Ishikawa (cell line): ENCODE results near the gene FSTL3.

Source experiments
- CEBPB ChIP-seq: IDR thresholded peaks from 2 replicates; pipeline ENCODE4 v1.6.1; 2012
- CREB1 ChIP-seq: IDR thresholded peaks from 2 replicates; pipeline ENCODE4 v1.6.1; 2012; ENCODE audit warnings: low read depth
- EGR1 ChIP-seq: IDR thresholded peaks from 2 replicates; pipeline ENCODE4 v1.6.1; 2012
- EP300 ChIP-seq: IDR thresholded peaks from 2 replicates; pipeline ENCODE4 v1.6.1; 2012; ENCODE audit warnings: borderline replicate concordance
- FOXM1 ChIP-seq: IDR thresholded peaks from 2 replicates; pipeline ENCODE4 v1.6.1; 2012; ENCODE audit warnings: low read depth, borderline replicate concordance
- NFIC ChIP-seq: IDR thresholded peaks from 2 replicates; pipeline ENCODE4 v1.6.1; 2012
- RAD21 ChIP-seq: IDR thresholded peaks from 2 replicates; pipeline ENCODE4 v1.6.1; 2012; ENCODE audit warnings: low read depth
- TAF1 ChIP-seq: IDR thresholded peaks from 2 replicates; pipeline ENCODE4 v1.6.1; 2012; ENCODE audit warnings: low read depth, mild to moderate bottlenecking
- TCF12 ChIP-seq: IDR thresholded peaks from 2 replicates; pipeline ENCODE4 v1.6.1; 2012; ENCODE audit warnings: low read depth
- TEAD4 ChIP-seq: IDR thresholded peaks from 2 replicates; pipeline ENCODE4 v1.6.1; 2012
- YY1 ChIP-seq: IDR thresholded peaks from 2 replicates; pipeline ENCODE4 v1.6.1; 2012; ENCODE audit warnings: low read depth
- ZBTB7A ChIP-seq: IDR thresholded peaks from 2 replicates; pipeline ENCODE4 v1.6.1; 2012; ENCODE audit warnings: low read depth
- TF ChIP-seq, protein P1 (sequence below): IDR thresholded peaks from 2 replicates; pipeline ENCODE4 v1.6.1; 2012; ENCODE audit warnings: low read depth, mild to moderate bottlenecking
- TF ChIP-seq, protein P2 (sequence below): IDR thresholded peaks from 2 replicates; pipeline ENCODE4 v1.6.1; 2012
- TF ChIP-seq, protein P3 (sequence below): IDR thresholded peaks from 2 replicates; pipeline ENCODE4 v1.6.1; 2012

FSTL3 gene

DNA sequence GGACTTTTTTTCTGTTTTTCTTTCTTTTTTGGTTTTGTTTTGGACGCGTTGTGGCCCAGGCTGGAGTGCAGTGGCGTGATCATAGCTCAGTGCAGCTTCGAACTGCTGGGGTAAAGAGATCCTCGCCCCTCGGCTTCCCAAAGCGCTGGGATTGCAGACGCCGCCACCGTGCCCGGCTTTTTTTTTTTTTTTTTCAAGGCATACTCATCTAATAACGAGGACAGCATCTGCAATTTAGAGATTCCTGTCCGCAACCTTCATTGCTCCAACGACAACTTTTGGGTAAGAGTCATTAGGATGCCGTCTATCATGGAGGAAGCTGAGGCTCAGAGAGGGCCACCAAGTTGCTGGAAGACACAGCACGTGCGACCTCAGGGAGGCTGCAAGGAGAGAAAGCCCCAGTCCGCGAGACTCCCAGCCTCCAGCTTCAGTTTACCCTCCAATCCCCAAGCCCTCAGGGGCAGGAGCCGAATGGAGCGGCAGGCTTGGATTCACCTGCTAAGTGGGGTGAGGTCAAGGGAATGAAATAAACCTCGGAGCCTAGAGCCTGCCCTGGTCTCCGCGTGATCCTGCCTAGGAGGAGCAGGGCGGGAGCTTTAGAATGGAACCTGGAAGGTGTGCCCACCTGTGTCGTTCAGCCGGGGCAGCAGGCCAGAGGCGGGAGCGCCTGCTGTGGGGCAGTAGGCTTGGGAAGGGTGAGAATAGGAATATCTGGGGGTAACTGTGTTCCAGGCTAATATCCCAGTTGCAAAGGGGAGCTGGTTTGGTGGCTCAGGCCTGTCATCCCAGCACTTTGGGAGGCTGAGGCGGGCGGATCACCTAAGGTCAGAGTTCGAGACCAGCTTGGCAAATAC lies 42.2 kb upstream of the FSTL3 start:
- TF ChIP-seq, protein P1, sequence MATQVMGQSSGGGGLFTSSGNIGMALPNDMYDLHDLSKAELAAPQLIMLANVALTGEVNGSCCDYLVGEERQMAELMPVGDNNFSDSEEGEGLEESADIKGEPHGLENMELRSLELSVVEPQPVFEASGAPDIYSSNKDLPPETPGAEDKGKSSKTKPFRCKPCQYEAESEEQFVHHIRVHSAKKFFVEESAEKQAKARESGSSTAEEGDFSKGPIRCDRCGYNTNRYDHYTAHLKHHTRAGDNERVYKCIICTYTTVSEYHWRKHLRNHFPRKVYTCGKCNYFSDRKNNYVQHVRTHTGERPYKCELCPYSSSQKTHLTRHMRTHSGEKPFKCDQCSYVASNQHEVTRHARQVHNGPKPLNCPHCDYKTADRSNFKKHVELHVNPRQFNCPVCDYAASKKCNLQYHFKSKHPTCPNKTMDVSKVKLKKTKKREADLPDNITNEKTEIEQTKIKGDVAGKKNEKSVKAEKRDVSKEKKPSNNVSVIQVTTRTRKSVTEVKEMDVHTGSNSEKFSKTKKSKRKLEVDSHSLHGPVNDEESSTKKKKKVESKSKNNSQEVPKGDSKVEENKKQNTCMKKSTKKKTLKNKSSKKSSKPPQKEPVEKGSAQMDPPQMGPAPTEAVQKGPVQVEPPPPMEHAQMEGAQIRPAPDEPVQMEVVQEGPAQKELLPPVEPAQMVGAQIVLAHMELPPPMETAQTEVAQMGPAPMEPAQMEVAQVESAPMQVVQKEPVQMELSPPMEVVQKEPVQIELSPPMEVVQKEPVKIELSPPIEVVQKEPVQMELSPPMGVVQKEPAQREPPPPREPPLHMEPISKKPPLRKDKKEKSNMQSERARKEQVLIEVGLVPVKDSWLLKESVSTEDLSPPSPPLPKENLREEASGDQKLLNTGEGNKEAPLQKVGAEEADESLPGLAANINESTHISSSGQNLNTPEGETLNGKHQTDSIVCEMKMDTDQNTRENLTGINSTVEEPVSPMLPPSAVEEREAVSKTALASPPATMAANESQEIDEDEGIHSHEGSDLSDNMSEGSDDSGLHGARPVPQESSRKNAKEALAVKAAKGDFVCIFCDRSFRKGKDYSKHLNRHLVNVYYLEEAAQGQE: no peak
- no peak for TF ChIP-seq EP300

DNA sequence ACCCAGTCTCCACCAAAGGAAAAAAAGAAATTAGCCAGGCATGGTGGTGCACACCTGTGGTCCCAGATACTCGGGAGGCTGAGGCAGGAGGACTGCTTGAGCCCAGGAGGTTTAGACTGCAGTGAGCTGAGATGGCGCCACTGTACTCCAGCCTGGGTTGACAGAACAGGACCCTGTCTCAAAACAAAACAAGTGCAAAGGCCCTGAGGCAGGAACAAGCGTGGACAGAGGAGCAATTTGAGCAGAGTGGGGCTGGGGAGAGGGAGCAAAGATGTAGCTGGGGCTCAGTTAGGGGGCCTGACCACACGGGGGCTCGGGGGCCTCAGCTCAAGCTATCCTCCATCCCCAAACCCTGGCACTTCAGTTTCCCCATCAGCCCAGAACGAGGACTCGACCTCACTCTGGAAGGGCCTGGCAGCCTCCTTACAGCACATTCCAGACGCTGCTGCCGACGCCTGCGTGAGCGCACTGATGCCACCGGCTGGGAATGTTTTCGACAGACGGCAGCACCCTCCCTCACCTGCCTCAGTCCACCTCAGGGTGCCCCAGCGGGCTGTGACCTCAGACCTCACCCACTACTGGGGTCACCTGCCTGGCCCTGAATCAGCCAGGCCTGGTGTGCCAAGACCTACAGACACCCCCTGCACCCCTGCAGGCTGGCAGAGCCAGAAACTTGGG lies 41.1 kb upstream of the FSTL3 start:
- TF ChIP-seq TAF1 (no peak), EGR1 (no peak), CREB1 (no peak), EP300 (peak; percentile 51; the same call in 1 of the 2 replicates), RAD21 (no peak), TEAD4 (peak; percentile 50; the same call in 1 of the 2 replicates), NFIC (no peak), YY1 (no peak), CEBPB (no peak), TCF12 (peak; percentile 61)
- TF ChIP-seq, protein P2, sequence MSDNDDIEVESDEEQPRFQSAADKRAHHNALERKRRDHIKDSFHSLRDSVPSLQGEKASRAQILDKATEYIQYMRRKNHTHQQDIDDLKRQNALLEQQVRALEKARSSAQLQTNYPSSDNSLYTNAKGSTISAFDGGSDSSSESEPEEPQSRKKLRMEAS: no peak
- TF ChIP-seq, protein P1: no peak
- TF ChIP-seq, protein P3, sequence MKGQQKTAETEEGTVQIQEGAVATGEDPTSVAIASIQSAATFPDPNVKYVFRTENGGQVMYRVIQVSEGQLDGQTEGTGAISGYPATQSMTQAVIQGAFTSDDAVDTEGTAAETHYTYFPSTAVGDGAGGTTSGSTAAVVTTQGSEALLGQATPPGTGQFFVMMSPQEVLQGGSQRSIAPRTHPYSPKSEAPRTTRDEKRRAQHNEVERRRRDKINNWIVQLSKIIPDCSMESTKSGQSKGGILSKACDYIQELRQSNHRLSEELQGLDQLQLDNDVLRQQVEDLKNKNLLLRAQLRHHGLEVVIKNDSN: no peak

DNA sequence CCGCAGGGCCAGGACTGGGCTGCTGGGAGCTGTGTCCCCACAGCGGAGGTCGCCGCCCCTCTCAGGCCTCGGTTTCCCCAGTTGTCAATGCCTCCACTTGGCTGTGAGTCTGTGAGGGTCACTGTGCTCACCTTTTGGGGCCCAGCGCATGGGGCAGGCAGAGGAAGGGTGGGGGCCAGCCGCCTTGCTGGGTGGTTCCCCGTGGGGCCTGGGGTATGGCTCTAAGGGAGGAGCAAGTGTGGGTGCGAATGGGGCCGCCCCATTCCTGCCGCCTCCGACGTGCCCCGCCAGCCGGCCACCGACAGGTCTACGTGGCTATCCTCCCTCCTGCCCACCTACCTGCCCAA lies 37.3 kb upstream of the FSTL3 start:
- TF ChIP-seq RAD21 (no peak), TEAD4 (no peak)
- TF ChIP-seq, protein P2: no peak

DNA sequence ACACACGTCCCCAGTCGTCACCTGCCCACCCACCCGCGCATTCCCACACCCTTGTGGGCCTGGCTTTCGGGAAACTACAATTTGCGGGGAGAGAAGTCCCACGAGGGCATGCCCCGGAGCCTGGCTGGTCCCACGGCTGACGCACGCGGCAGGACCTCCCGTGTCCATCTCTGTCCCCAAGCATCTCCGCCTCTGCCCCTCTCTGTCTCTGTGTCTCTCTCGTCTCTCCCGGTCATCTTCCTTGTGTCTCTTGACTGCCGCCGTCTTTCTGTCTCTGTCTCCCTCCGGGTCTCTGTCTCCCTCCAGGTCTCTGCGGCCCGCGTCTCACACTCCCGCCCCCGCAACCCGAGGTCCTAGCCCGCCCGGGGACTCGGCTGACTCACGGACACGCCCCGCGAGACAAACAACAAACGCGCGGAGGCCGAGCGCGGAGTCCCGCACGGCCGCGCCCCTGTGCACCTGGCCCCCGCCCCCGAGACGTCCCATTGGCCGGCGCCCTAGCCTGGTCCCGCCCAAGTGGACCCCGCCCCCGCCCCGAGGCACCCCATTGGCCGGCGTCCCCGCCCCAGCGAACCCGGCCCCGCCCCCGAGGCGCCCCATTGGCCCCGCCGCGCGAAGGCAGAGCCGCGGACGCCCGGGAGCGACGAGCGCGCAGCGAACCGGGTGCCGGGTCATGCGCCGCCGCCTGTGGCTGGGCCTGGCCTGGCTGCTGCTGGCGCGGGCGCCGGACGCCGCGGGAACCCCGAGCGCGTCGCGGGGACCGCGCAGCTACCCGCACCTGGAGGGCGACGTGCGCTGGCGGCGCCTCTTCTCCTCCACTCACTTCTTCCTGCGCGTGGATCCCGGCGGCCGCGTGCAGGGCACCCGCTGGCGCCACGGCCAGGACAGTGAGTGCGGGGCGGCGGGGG lies 36.7 kb upstream of the FSTL3 start, which contains the start of gene FGF22:
Gene FGF22, plus strand, starts transcription at position 627 of the 908 bp plus-strand sequence. Its CDS starts 47 bp downstream, at position 674.
- TF ChIP-seq EP300 (peak; percentile 42; the same call in 1 of the 2 replicates), EGR1 (peak; percentile 96), ZBTB7A (no peak), TCF12 (0 out of 2 replicates have a peak, but pooled peaks have one; percentile 38)
- TF ChIP-seq, protein P2: 0 out of 2 replicates have a peak, but pooled peaks have one; percentile 18

DNA sequence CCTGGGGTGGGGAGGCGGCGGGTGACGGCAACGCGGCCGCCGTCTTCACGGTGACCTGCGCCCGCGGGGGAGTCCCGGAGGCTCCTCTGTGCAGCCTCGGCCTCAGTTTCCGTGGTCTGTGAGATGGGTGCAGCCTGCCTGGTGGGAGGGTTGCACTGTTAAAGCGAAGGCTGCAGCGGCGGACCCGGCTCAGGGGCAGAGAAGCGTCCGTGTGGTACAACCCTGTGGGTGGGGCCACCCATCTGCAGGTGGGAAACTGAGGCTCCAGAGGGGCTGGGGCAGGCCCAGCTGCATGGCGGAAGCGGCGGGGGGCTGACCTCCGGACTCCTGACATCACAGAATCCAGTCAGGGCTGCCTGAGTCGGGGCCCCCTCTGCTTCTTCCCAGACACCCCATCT lies 36.0 kb upstream of the FSTL3 start:
- no peak for TF ChIP-seq YY1
- TF ChIP-seq, protein P1: no peak
- TF ChIP-seq NFIC: no peak
- TF ChIP-seq, protein P2: no peak
- no peak for TF ChIP-seq EGR1
- no peak for TF ChIP-seq EP300
- TF ChIP-seq RAD21: no peak
- no peak for TF ChIP-seq TCF12
- no peak for TF ChIP-seq FOXM1
